IPS-18c (cell line): Measurements from ENCODE around the gene SERP1.

Experiments
- H3K4me3 ChIP-seq: 2 replicates; pipeline ENCODE4 v1.7.0; 2013; ENCODE audit warnings: low read depth, mild to moderate bottlenecking, low read length, moderate library complexity; ENCODE audit not compliant: insufficient read depth
- H3K9me3 ChIP-seq: one replicate; pipeline ENCODE4 v1.6.1; 2013; ENCODE audit warnings: mild to moderate bottlenecking, low read length, moderate library complexity; ENCODE audit not compliant: control insufficient read depth, insufficient read depth

Gene SERP1

GRCh38 chr3:150544041-150544440 lies 2.3 kb downstream of the SERP1 start:
- Histone ChIP-seq H3K4me3 (no peak overlapping the region), H3K9me3 (no peaks in the 10 kb centered on the region)

- Histone ChIP-seq H3K9me3 (no peaks in the 10 kb centered on the region), H3K4me3 (no peak overlapping the region)
Observed at GRCh38 chr3:150543531-150543930, 2.8 kb downstream of the SERP1 start.

- H3K9me3 ChIP-seq: no peaks in the 10 kb centered on the region
- H3K4me3 ChIP-seq: no peak overlapping the region
Observed at GRCh38 chr3:150543128-150543527, 3.2 kb downstream of the SERP1 start.

DNA sequence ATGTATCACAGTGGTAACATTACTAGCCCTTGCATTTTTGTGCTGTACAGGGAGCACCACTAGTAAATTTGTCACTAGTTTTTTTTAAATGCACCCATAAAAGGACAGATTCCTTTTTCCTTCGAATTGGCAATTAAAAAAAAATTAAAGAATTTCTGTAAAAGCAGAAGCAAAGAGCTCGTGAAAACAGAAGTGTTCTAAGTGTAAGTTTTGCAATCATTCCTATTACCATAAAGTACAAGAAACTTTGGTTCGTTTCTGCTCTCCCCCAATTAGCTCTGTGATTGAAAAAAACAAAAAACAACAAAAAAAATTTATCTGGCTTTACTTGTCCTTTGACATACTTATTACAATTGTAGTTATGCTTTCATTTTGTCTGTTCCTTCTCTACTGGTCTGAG lies 5.3 kb downstream of the SERP1 start:
- no peaks in the 10 kb centered on the region for H3K9me3 ChIP-seq
- H3K4me3 ChIP-seq: no peak overlapping the region

DNA sequence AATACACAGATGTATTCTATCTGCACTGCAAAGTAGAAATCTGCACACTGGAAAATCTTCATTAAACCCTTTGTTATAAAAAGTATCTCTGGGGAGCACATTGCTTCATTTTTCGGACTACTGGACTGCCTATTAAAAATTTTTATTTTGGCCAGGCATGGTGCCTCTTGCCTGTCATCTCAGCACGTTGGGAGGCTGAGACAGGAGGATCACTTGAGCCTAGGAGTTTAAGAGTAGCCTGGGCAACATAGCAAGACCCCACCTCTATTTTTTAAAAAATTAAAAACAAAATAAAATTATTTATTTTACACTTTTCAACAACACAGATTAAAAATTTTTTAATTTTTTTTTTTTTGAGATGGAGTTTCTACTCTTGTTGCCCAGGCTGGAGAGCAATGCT lies 6.0 kb downstream of the SERP1 start:
- no peaks in the 10 kb centered on the region for H3K9me3 ChIP-seq
- no peak overlapping the region for H3K4me3 ChIP-seq

DNA sequence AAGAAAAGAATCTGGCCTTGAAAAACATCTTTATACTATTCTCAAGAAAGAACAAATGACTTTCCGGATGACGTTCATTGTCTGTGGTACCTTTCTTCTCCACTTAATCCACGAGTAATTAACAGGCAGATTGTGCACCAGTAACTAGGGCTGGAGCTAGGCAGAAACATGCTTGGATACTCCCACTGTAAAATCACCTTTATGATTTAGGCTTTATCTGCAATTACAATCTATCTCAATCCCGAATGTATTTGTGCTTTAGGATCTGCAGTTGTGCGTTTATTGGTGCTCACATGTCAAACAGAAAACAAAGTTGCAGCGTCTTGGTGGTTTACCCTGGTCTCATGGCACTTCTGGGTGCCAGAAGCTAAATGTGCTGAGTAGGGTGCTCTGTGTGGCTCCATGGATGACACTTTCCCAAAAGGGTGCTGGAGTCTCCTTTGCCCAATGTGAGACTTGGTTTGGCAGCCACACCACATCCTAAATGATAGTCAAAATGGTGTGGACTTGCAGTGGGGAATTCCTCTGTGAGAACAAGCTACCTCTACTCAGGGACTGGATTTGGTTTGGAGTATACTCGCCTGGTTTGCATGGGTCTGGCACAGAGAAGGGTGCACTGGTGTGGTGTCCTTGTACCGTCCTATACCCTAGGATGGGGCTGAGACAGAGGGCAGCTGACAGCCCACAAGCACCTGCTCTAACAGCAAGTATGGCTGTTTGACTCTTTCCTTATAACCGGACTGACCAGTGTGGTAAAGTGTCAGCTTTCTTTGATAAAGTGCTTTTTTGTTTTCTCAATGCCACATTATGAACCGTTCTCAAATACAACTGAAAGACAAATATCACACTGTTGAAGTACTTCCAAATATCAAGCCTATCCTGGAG lies 7.7 kb downstream of the SERP1 start:
- H3K9me3 ChIP-seq: no peaks in the 10 kb centered on the region
- no peak overlapping the region for H3K4me3 ChIP-seq

- Histone ChIP-seq H3K4me3 (no peak overlapping the region), H3K9me3 (no peaks in the 10 kb centered on the region)
Observed at GRCh38 chr3:150535204-150535603, 11.1 kb downstream of the SERP1 start.

GRCh38 chr3:150531775-150532174 lies 14.5 kb downstream of the SERP1 start:
- no peak overlapping the region for H3K4me3 ChIP-seq
- H3K9me3 ChIP-seq: no peaks in the 10 kb centered on the region

DNA sequence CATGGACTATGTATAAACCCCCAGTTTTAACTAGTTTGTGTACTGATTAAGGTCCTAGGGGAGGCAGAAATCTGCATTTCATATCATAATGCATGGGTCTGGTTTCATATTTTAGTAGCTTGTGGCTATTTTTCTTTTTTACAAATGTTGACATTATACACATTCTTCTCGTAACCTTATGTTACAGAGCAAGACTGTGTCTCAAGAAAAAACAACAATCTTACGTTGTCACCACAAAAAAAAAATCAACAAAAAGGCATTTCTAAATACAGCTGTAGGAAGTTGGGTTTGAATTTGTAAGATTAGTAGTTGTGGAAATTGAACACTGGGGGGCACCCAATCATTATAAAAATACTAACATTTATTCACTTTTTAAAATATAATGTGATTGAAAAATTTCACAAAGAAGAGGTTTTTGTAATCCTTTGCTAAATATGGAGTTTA lies 17.9 kb downstream of the SERP1 start:
- H3K9me3 ChIP-seq: no peaks in the 10 kb centered on the region
- H3K4me3 ChIP-seq: no peak overlapping the region

DNA sequence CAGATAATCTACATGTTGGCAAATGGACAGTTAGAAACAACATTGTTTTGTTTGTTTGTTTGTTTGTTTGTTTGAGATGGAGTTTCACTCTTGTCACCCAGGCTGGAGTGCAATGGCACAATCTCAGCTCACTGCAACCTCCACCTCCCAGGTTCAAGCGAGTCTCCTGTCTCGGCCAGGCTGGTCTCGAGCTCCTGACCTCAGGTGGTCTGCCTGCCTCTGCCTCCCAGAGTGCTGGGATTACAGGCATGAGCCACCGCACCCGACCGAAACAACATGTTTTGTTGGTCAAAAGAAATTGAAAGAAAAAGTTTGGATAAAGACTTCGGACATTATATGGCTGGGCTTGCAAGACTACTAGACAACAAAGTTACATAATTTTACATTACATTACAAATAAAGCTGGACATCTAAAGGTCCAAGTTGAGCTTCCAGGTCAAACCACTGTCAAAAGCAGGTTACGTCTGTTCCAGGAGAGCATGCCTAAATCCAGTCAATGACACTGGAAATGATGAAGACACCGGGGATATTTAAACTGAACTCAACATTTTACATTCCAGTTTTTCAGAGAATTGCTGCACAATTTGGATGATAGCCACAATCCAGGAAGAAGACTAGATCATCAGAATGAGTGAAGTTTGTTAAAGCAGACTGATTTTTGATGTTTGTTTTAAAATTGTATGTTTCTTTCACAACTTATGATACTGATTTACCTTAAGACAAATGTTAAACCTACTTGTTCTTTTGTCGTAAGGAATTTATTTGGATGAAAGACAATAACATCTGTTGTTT lies 18.6 kb downstream of the SERP1 start:
- Histone ChIP-seq H3K9me3 (no peaks in the 10 kb centered on the region), H3K4me3 (no peak overlapping the region)

- H3K4me3 ChIP-seq: no peak overlapping the region
- no peaks in the 10 kb centered on the region for H3K9me3 ChIP-seq
Observed at GRCh38 chr3:150523538-150523937, 22.8 kb downstream of the SERP1 start.

- Histone ChIP-seq H3K4me3 (no peak overlapping the region), H3K9me3 (no peaks in the 10 kb centered on the region)
Observed at GRCh38 chr3:150521463-150521862, 24.8 kb downstream of the SERP1 start.

GRCh38 chr3:150520408-150520807 lies 25.9 kb downstream of the SERP1 start:
- no peaks in the 10 kb centered on the region for H3K9me3 ChIP-seq
- no peak overlapping the region for H3K4me3 ChIP-seq

DNA sequence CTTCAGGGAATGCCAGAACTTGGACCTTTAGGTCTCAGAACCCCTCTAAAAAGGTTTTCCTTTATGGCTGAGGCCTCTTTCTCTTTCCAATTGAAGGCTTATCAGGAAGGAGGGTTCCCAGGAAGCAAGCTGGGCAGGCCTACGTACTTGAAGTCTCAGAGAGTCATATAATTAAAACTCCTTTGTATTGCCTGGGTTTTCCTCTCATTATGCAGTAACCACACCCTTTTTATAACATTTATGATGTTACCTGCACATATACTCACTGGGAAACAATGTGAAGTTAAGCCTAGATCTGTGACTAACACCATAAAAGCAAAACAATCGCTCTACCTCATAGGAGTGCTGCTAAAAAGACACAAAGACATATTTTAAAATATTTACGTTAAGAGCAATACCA lies 27.3 kb downstream of the SERP1 start:
- no peaks in the 10 kb centered on the region for H3K9me3 ChIP-seq
- H3K4me3 ChIP-seq: no peak overlapping the region

DNA sequence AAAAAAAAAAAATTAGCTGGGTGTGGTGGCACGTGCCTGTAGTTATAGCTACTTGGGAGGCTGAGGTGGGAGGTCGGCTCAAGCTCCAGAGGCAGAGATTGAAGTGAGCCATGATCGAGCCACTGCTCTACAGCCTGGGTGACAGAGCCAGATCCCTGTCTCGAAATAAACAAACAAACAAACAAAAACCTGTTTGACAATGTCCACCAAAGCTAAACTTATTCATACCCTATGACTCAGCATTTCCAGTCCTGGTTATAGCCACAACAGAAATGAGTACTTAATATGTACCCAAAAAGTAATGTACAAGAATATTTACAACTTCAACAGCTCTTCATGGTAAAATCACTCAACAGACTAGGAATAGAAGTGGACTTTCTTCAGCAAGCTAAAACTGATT lies 31.1 kb downstream of the SERP1 start:
- no peaks in the 10 kb centered on the region for H3K9me3 ChIP-seq
- no peak overlapping the region for H3K4me3 ChIP-seq

DNA sequence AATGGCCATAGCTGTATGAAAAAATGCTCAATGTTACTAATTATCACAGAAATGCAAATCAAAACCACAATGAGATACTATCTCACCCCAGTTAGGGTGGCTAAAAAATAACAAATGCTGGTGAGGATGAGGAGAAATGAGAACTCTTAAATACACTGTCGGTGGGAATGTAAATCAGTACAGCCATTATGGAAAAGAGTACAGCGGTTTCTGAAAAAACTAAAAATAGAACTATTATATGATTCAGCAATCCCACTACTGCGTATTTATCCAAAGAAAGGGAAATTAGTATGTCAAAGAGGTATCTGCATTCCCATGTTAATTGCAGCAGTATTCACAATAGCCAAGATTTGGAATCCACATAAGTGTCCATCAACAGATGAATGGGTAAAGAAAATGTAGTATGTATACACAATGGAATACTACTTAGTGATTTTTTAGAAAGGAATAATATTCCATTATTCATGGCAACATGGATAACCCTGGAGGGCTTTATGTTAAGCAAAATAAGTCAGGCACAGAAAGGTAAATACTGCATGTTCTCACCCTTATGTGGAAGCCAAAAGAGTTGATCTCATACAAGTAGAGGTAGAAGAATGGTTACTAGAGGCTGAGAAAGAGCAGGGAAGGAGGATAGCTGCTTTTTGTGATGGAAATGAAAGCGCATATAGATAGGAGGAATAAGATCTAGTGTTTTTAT lies 35.0 kb downstream of the SERP1 start:
- H3K9me3 ChIP-seq: no peaks in the 10 kb centered on the region
- no peak overlapping the region for H3K4me3 ChIP-seq

- no peaks in the 10 kb centered on the region for H3K9me3 ChIP-seq
Observed at GRCh38 chr3:150509780-150510179, 36.5 kb downstream of the SERP1 start.

DNA sequence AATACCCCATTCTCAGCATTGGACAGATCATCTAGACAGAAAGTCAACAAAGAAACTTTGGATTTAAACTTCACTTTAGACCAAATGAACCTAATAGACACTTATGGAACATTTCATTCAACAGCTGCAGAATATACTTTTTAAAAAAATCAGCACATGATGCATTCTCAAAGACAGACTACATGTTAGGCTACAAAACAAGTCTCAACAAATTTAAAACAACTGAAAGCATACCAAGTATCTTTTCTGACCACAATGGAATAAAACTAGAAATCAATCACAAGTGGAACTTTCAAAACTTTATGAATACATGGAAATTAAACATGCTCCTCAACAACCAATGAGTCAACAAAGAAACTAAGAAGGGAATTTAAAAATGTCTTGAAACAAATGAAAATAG lies 37.9 kb downstream of the SERP1 start:
- no peak overlapping the region for H3K4me3 ChIP-seq

More at GRCh38 chr3:150509780-150510179, 36.5 kb downstream of the SERP1 start:
- no peak overlapping the region for H3K4me3 ChIP-seq

More for the DNA sequence above, 37.9 kb downstream of the SERP1 start:
- H3K9me3 ChIP-seq: no peaks in the 10 kb centered on the region
